Measurements from ENCODE around the gene FZR1.

DNA sequence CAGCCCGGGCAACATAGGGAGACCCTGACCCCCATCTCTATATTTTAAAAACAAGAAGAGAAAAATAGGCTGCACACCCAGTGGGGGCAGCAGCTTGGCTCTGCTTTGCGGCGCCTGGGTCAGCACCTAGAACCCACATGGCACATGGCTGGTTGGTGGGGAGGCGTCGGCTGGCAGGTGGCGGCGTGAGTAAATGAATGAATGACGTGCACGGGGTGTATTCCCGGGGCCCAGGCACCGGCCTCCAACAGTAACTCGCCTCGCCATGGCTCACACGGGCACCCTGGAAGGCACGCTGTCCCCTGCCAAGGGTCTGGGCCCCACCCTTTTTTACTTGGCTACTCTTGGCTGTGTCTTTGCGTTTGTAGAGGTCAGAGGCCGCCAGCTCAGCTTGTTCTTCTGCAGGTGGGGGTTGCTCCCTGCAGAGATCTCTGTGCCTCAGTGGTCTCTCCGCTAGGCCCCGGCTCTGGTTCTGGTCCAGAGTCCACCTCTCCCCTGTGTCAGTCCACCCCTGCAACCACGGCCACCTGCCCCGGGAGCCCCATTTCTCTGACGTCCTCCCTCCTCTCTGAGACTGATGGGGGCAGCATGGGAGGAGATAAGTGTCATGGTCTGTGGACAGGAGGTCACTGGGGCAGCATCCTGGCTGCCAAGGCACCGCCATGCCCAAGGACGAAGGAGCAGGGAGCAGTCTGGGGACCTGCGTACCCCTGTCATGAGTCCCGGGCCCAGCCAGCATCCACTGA lies 5.6 kb downstream of the FZR1 start:
- TF ChIP-seq EZH2 (IDR thresholded peaks at IDR 0.05) (no peak), POLR2AphosphoS5 (IDR thresholded peaks at IDR 0.05; ENCODE audit: borderline replicate concordance, low read depth, low read length) (no peak), FOXP2 (optimal IDR thresholded peaks at IDR 0.05; ENCODE audit: control extremely low read depth, extremely low read length, insufficient read depth) (no peak)
